Neural cell (in vitro differentiated cells): ENCODE measurements around the gene RNF17.

ENCODE experiments used
- EP300 ChIP-seq: fragments of 450-650 bp; conservative IDR thresholded peaks from 2 replicates; pipeline ENCODE4 v1.6.1; 2014; ENCODE audit warnings: antibody characterized with exemption, mild to moderate bottlenecking, moderate library complexity; ENCODE audit not compliant: poor library complexity, severe bottlenecking
- POLR2AphosphoS5 ChIP-seq: IDR thresholded peaks from 2 replicates; pipeline ENCODE4 v1.6.1; 2012
- TF ChIP-seq, protein P1 (sequence below): fragments of 450-650 bp; IDR thresholded peaks from 2 replicates; pipeline ENCODE4 v1.5.1; 2014; ENCODE audit warnings: antibody characterized with exemption, mild to moderate bottlenecking, moderate library complexity; ENCODE audit not compliant: poor library complexity, severe bottlenecking
- TF ChIP-seq, protein P2 (sequence below): IDR thresholded peaks from 2 replicates; pipeline ENCODE4 v1.6.1; 2012; ENCODE audit warnings: borderline replicate concordance

DNA sequence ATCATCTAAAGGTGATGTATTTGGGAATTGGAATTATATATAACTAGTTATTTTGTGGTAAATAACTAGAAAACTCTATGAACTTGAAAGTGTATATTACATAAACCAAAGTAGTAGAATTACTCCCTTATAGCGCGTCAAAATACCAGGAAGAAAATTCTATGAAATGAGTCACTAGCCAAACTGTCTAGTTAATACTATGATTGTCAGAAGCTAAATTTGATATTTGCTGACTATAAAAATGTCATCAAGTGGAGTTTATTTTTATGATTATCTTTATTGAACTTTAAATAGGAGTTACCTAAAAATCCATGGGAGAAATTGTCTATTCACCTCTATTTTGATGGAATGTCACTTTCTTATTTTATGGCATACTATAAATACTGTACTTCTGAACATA lies 100.6 kb downstream of the RNF17 start:
- TF ChIP-seq, protein P1, sequence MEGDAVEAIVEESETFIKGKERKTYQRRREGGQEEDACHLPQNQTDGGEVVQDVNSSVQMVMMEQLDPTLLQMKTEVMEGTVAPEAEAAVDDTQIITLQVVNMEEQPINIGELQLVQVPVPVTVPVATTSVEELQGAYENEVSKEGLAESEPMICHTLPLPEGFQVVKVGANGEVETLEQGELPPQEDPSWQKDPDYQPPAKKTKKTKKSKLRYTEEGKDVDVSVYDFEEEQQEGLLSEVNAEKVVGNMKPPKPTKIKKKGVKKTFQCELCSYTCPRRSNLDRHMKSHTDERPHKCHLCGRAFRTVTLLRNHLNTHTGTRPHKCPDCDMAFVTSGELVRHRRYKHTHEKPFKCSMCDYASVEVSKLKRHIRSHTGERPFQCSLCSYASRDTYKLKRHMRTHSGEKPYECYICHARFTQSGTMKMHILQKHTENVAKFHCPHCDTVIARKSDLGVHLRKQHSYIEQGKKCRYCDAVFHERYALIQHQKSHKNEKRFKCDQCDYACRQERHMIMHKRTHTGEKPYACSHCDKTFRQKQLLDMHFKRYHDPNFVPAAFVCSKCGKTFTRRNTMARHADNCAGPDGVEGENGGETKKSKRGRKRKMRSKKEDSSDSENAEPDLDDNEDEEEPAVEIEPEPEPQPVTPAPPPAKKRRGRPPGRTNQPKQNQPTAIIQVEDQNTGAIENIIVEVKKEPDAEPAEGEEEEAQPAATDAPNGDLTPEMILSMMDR, result no peak
- TF ChIP-seq POLR2AphosphoS5 (no peak), EP300 (no peak)
- TF ChIP-seq, protein P2, sequence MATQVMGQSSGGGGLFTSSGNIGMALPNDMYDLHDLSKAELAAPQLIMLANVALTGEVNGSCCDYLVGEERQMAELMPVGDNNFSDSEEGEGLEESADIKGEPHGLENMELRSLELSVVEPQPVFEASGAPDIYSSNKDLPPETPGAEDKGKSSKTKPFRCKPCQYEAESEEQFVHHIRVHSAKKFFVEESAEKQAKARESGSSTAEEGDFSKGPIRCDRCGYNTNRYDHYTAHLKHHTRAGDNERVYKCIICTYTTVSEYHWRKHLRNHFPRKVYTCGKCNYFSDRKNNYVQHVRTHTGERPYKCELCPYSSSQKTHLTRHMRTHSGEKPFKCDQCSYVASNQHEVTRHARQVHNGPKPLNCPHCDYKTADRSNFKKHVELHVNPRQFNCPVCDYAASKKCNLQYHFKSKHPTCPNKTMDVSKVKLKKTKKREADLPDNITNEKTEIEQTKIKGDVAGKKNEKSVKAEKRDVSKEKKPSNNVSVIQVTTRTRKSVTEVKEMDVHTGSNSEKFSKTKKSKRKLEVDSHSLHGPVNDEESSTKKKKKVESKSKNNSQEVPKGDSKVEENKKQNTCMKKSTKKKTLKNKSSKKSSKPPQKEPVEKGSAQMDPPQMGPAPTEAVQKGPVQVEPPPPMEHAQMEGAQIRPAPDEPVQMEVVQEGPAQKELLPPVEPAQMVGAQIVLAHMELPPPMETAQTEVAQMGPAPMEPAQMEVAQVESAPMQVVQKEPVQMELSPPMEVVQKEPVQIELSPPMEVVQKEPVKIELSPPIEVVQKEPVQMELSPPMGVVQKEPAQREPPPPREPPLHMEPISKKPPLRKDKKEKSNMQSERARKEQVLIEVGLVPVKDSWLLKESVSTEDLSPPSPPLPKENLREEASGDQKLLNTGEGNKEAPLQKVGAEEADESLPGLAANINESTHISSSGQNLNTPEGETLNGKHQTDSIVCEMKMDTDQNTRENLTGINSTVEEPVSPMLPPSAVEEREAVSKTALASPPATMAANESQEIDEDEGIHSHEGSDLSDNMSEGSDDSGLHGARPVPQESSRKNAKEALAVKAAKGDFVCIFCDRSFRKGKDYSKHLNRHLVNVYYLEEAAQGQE, result no peak
